ENCODE results near the gene MYO3B. TPM values are rescaled to one million over a fixed set of nuclear protein-coding genes. Genes with fewer than 3 reads are reported as not detected.

Gene MYO3B
- total RNA-seq, 1 donor from 2014 or later, result under 0.01 TPM

DNA sequence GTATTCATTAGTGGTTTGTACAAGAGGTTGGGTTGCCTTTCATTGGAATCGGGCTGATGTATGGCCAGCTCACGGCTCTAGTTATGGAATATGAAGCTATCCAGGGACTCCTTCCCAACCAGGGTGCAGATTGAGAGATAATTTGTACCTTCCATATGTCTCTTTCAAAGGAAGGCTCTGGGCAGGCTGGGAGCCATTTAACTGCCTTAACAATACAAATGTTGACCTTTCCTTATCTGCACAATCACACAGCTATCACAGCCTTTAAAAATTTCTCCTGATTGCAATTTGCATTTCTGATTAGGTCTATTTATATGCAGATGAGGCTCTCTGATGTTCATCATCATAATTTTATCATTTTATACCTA, 58.7 kb downstream of the MYO3B start:
- DNase-seq (ENCODE audit: low read depth, low spot score), result no peak

DNA sequence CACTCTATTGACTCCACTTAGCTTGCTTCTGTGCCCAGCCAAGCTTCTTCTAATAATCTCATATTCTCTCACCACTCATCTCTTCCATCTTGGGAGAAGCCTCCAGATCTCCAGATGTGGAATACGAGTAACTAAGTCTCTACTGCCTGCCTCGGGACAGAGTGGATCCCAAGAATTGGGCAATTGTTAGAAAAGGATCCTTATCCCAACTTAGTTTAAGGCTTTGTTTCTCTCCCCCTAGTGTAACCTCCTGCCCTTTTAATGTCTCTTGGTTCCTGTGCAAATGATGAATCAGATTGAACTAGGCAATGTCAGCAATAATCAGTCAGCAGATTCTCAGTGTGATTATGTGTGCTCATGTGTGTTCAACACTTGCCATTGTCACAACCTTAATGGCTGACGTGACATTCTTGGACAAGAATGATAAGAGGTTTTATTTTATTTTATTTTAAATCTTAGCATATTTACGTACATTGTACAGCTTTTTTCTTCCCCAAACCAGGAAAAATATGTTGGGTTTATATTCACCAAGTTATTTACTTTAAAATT, 59.7 kb downstream of the MYO3B start:
- DNase-seq (ENCODE audit: low read depth, low spot score), result no peak

DNA sequence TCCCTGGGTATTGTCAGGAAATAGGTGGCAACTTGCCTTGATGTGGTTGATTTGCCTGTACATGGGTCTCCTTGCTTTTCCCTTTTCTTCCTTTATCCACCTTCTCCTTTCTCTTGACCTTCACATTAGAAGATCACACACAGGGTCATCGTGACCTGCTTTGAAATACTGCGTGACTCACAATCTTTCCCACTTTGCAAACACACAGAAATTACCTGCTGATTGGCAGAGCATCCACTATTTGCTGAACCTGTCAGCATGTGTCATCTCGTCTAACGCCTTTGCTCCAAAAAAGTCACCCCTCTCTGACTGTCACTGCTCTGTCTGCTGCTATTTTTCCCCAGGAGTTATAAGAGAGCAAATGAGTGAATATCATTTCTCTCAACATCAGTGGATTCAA, 60.8 kb downstream of the MYO3B start:
- no peak for DNase-seq (ENCODE audit: low read depth, low spot score)

DNA sequence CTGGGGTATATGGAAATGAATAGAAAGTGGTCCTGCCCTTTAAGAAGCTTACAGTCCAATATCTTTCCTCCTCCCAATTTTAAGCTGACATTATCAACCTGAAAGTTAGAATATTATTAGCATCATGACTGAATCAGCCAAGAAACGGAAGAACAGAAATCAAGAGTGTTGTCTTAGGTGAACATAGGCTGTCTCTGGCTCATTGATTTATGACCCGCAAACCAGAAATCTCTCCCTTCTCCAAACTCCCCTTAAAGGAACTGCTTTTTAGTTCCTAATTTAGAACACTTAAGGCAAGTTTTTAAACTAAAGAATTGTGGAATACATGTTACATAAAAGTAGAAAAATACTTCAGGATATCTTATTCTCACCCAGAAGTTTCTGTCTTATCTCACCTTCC, 62.7 kb downstream of the MYO3B start:
- DNase-seq (ENCODE audit: low read depth, low spot score), result no peak

DNA sequence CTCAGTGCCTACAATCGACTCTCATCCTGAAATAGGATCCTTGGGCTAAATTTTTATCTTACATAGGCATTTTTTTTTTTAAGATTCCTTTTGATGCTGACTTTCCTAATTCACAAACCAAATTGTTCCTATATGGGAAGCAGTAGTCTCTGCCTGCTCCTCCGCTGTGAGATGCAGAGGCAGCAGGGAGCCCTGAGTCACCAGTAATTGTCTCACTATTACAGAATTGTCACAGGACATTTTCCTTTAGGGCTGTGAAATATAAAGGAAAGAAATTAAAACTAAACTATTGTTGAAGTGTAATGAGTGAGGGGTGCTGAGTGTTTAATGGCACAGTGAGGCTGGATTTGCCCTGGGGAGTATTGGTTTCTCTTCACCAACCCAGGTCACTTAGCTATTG, 63.8 kb downstream of the MYO3B start:
- no peak for DNase-seq (ENCODE audit: low read depth, low spot score)

DNA sequence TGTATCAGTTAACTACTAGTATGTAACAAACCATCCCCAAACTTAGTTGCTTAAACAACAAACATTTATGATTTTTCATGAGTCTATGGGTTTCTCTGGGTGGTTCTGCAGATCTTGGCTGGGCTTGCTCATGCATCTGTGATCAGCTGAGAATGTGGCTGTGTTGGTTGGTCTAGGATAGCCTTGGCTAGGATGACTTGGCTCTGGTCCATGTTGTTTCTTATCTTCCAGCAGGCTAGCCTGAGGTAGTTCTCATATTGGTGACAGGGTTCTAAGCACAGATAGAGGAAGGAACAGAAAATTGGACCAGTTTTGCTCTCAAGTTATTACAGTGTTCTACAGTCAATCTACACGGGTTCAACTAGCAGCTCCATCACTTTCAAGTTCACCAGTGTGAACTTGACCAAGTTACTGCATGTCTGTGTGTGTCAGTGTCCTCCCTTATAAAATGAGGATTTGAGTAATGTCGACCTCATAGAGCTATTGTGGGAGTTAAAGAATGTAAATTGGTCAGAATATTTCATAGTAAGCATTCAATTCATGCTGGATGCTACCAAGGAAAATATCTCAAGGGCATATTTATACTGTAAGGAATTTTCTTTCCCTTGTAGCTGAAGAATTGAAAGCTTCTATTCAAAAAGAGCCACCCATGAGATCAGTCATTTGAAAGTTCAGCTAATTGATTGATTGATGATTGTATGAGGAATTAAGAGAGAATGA, 65.3 kb downstream of the MYO3B start:
- DNase-seq (ENCODE audit: low read depth, low spot score), result no peak

DNA sequence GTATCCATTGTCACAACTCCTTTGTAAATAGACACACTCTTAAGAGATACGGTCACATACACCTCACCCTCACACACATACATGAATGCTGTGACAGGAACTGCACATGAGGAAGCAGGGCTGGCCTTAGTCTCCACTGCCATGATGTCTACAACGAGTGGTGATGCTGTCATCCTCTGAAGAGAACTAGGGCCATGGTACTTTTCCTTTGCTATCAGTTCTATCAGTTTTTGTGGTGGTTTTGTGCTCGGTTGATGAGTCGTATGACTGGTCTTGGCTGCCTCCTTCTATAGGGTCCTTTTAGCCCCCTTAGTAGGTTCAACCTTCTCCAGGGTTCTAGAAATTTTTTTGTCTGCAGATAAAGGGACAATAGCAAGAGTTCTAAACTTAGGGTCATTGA, 66.0 kb downstream of the MYO3B start:
- DNase-seq (ENCODE audit: low read depth, low spot score), result no peak

DNA sequence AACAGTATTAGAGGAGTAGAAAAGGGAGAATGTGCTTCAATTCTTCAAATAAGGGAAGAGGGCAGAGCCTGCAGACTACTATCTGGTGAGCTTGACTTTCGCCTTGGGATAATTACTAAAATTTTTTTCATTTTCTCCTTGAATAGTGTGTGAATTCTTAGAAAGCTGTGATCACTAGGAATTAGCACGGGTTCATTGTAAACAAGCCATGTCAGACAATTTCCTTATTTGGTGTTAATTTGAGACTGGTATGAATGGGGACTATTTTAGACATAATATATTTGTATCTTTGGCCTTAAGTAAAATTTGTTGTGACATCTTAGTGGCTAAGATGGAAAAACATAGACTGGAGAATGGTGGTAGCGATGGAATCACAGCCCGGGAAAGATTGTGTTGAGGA, 66.6 kb downstream of the MYO3B start:
- no peak for DNase-seq (ENCODE audit: low read depth, low spot score)

DNA sequence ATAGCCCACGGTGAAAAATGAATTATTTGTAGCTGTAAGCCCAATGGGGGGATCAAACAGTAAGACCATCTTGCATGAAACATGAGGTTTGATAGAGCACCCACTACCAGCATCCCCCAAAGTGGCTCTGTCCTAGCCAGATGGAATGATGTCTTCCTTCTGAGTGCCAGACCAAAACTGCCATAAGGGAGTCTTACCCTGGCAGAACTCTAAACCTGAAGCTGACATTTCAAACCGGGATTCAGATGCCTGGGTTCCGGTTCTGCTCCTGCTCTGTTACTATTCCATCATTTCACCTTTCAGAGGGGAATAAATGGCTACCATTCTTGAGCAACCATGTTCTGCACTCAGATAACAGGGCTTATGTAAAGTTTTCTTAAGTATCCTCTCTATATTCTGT, 67.4 kb downstream of the MYO3B start:
- no peak for DNase-seq (ENCODE audit: low read depth, low spot score)

DNA sequence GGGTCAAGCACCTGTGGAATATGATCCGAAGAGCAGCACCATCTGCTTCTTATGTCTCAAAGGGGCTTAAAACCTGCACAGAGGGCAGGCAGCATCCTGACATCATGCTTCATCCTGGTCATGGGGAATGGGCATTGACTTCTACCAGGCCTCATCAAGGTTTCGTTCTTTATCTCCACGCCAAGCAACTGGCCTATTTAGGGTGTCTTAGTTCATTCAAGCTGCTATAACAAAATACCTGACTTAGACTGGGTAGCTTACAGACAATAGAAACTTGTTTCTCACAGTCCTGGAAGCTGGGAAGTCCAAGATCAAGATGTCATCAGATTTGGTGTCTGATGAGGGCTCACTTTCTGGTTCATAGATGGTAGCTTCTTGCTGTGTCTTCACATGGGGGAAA, 69.4 kb downstream of the MYO3B start:
- DNase-seq (ENCODE audit: low read depth, low spot score), result no peak

DNA sequence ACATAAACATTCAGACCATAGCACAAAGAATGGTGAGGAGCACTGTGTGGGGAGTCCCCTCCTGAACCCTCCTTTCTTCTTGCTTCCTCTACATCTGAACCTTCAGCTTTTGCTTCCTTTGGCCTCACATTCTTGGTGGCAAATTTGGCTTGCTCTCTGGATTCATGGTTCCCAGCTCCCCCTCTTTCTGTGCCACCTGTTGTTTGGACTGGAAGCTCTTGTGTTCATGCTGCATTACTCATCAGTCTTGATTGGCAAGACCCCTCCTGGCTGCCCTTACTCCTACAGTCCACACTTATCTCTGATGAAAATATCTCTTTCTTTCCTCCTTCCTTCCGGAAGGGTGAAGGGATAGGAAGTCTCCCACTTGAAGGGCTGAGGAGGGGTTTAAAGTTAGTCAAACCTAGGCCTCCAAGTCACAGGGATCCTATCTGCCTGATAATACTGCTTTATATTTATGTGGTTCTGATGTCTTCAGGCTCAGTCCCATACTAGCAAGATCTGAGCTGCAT, 70.0 kb downstream of the MYO3B start:
- no peak for DNase-seq (ENCODE audit: low read depth, low spot score)

DNA sequence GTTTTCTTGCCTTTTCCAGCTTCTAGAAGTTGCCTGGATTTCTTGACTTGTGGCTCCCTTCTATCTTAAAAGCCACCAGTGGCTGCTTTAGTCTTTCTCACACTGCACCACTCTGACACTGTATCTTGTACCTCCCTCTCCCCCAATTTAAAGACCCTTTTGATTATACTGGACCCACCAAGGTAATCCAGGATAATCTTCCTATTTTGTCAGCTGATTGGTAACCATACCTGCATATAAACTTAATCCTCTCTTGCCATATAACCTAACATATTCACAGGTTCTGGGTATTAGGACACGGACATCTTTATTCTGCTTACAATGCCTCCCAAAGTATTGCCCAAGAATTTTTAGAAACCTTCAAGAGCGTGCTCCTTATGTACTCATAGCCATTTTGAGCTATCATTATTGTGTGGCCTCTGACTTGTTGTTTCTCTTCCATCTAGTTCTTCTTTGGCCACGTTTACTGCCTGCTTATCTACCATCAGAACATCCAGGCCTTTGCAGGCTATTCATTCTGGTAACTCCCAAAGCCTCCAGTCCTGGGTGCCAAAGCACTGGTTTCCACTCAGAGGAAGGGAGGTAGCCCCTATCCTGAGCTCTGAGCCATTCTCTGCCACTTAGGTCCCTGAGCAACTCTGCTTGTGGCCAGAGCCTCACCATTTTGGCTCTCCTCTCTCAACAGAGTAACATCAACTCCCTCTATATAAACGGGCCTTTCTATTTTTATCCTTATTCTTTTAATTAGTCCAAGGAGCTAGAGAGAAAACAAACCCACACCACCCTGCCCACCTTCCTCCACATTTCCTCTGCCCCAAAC, 70.8 kb downstream of the MYO3B start:
- DNase-seq (ENCODE audit: low read depth, low spot score), result no peak

DNA sequence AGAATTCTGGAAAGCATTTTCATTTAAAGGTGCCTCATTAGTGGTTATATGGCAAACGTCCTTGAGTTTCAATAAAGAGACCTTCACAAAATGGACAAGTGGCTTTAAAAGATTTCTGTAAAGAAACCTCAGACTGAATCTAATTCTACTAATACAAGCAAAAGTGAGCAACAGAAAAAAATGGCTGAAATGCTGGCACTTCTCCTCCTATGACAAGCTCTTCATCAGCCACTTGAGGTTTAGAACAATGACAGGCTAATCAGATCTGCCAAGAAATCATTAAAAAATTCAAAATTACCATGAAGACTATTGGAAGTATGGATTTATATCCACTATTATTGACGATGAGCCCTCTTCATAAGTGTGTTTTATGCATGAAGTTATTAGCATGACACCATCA, 71.8 kb downstream of the MYO3B start:
- DNase-seq (ENCODE audit: low read depth, low spot score), result no peak

DNA sequence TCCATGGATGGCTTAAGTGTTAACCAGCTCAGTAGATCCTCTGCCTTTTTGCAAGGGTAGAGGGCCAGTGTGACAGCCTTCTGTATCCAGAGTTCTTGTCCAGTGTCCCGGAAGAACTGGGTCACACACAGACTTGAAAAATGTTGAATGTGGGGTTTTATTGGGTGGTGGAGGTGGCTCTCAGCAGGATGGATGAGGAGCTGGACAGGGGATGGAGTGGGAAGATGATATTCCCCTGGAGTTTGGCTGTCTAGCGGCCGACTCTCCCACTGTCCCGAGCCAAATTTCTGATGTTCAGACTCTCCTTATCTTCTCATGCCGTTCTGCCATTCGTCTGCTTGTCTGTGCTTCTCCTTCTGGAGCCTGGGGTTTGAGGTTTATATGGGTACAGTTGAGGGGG, 72.6 kb downstream of the MYO3B start:
- no peak for DNase-seq (ENCODE audit: low read depth, low spot score)

DNA sequence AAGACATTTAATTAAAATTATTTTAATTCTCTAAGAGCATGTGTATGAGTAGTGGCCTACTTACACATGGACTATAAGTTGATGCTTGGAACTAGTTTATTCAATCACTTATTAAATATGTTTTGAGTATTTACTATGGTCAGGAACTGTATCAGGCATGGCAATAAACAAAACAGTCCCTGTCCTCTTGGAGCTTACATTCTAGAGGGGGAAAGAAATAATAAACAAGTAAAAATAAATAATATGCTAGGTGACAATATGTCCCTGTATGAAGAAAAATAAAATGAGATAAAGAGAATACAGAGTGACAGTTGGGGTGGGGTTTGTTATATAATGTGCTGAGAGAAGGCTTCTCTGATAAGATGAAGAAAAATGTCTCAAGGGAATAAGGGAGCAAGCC, 74.5 kb downstream of the MYO3B start:
- DNase-seq (ENCODE audit: low read depth, low spot score), result no peak

DNA sequence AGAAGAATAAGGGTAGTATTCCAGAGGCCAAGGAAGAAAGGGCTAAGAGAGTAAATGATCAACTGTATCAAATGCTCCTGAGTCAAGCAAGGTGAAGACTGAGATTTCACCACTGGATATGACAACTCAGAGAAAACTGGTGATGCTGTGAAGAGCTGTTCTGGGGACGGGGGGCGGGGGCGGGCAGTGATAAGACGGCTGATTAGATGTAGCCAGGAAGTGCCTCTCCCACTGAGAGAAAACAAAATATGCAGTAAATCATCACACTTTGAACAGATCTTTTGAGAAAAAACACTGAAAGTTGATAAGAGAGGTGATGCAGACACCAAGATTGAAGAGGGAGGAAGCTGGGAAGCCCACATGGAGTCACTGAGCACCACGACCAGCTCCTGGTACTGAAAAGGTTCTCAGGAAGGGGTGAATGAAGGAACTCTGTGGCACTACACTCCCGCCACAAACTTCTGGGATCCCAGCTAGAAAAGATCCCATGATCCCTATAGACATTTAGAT, 75.8 kb downstream of the MYO3B start:
- no peak for DNase-seq (ENCODE audit: low read depth, low spot score)

DNA sequence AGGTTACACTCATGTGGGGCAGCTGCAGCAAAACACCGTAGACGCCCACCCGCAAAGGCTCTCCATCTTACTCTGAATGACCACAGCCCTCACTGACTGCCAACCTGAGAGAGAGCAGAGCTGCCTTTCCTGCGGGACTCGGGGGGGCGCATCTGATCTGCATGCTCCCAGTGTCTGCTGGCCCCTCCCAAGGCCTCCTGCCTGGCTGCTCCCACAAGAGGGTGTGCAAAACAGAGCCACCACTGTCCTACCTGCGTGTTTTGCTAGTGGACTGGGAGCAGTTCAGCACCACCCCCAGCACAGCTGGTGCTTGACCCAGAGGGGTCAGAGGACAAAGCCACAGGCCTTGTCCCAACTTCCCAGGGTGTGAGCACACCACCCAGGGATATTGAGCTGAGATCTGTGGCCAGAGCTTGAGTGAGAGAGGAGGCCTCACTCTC, 76.4 kb downstream of the MYO3B start:
- no peak for DNase-seq (ENCODE audit: low read depth, low spot score)

DNA sequence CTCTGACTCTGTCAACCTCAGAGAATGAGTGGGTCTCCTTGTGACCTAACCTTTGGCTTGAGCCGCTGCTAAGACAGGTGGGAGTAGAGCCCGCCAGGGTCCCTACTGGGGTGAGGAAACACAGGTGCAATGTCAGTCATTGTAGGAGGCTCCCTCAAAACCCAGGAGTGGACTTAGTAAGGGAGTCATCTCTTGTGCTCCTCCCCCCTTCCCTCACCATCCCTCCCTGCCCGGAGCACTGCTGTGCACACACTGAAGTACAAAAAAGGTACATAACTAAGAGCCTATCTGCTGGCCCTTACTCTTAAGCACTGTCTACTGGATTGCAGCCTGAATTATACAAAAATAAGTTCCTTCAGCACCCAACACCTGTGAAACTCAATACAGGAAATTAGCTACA, 77.2 kb downstream of the MYO3B start:
- DNase-seq (ENCODE audit: low read depth, low spot score), result no peak

DNA sequence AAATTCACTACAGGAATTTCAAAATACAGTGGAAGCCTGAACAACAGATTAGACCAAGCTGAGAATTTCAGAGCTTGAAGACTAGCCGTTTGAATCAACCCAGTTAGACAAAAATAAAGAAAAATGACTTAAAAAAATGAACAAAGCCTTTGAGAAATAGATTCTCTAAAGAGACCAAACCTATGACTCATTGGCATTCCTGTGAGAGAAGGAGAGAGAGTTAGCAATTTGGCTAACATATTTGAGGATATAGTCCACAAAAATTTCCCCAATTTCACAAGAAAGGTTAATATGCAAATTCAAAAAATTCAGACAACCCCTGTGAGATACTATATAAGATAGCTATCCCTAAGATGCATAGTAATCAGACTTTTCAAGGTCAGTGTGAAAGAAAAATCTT, 78.0 kb downstream of the MYO3B start:
- no peak for DNase-seq (ENCODE audit: low read depth, low spot score)

DNA sequence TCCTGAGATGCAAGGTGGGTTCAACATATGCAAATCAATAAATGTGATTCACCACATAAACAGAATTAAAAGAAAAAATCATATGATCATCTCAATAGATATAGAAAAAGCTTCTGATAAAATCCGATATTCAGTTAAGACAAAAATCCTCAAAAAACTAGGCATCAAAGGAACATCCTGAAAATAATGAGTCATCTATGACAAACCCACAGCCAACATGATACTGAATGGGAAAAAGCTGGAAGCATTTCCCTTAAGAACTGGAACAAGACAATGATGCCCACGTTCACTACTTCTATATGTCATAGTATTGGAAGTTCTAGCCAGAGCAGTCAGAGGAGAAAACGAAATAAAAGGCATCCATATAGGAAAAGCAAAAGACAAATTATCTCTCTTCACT, 80.4 kb downstream of the MYO3B start:
- DNase-seq (ENCODE audit: low read depth, low spot score), result no peak

DNA sequence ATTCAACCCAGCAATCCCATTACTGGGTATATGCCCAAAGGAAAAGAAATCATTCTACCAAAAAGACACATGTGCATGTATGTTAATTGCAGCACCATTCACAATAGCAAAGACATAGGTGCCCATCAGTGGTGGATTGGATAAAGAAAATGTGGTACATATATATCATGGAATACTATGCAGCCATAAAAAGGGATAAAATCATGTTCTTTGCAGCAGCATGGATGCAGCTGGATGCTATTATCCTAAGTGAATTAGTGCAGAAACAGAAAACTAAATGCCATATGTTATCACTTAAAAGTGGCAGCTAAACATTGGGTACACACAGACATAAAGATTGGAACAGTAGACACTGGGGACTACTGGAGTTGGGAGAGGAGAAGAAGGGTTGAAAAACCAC, 82.2 kb downstream of the MYO3B start:
- no peak for DNase-seq (ENCODE audit: low read depth, low spot score)

DNA sequence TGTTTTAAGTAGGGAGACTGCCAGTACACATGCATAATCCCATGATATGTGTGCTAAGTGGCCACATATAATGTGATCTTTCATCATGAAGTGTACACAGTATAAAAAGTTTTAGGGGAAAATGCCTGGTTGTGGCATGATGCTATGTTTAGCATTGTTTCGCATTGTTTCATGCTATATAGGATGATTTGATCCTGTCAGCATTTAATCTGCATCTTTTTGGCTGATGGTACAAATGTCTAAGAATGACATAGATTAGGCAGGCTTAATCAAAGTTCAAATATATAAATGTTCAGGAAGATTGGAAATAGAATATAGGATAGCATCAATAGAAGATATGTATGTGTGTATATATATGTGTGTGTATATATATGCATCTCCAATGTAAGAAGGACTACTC, 83.6 kb downstream of the MYO3B start:
- DNase-seq (ENCODE audit: low read depth, low spot score), result no peak

Data from pulmonary artery endothelial cell (primary cell).